ENCODE data around the gene EIF2D.

Gene EIF2D

DNA sequence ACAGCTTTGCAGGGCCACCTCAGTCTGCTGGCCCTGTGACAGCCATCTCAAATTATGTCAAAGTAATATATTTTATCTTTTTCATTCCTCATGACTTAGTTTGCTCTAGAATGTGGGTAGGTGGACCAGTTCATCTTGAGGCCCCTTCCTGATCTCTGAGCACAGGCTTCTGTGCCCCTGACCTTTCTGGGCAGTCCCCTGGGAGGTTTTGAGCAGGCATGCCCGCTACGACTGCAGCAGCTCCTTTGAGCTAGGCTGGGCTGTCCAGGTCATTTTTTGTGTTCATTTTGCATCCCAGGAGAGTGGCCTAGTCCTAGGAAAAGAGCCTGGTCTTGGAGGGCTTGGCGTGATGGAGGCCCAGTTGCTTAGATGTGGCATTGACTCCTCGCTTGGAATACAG, 42.7 kb downstream of the EIF2D start:
- DNase-seq (ENCODE audit: low read depth, low spot score) = no peak

DNA sequence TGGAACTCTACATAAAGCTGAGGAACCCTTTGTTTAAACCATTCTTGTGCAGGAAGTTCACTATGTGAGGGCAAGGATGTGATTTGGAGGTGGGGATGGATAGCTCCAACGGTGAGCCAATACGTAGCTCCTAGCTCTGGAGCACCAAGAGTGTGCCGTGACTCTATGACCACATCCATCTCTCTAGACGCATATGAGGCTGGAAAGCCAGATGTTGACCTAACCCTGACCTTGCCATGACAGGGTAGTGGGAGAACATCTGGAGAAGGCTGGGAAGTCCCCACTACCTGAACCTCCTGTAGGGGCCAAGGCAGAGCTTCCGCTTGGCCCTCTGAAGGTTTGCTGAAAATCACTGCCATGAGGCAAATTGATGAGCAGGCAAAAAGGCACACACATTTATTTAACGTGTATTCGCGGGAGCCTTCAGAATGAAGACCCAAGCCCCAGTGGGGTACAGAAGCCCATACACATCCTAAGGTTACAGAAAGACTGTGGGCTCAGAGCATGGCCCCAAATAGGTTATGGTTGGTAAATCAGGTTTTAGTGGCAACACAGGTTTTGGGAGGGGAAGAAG, 43.4 kb downstream of the EIF2D start:
- DNase-seq (ENCODE audit: low read depth, low spot score) = no peak

DNA sequence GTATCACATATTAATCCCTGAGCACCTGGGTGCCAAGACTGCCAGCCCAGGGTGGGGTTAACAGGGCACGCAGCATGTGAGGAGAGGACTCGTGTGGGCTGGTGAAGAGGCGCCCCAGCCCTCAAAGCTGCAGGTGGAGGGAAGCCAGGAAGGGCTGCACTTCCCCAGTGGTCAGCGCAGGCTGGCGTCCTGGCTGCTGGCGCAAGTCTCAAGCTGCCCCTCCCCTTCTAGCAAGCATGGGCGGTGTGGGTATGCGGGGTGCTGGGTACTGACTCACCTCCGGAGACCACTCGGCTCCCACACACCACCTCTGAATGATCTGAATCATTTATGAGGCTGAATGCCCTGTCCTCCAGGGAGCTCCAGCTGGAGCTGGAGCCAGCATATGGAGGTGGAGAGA, 44.0 kb downstream of the EIF2D start:
- DNase-seq (ENCODE audit: low read depth, low spot score) = no peak

DNA sequence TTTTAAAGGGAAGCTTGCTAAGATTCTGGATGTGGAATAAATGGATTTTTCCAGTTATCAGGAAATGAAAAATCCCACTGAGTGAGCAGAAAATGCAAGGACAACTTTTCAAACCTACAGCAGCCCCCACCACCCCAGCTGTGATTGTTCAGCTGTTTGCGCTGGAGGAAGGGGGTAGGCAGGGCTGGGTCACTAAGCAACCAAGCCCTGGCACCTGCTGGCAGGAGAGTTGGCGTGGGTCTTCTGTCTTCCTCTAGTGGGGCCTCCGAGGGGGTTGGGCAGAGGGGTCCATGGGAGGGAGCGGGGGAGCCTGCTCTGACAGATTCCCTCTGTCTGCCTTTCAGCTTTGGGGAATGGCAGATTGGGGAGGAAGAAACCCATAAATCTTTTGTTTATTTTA, 45.3 kb downstream of the EIF2D start:
- DNase-seq (ENCODE audit: low read depth, low spot score) = no peak

DNA sequence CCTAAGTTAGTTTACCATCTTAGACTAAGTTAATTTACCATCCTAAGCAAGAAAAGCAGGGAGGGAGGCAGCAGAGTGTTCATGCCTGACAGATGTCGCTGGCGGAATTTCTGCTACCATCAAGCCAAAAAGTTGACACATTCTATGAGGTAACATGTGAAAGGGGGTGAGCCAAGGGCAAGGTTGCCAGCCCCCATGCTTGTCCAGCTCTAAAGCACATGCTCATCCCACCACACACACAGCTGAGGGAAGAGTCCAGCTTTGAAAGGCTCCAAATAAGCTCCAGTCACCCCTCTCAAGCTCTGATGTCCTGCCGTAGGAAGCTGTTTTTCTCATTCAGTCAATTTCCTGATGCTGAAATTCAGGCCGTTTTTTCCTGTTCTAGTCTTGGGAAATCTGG, 46.3 kb downstream of the EIF2D start:
- DNase-seq (ENCODE audit: low read depth, low spot score) = no peak

DNA sequence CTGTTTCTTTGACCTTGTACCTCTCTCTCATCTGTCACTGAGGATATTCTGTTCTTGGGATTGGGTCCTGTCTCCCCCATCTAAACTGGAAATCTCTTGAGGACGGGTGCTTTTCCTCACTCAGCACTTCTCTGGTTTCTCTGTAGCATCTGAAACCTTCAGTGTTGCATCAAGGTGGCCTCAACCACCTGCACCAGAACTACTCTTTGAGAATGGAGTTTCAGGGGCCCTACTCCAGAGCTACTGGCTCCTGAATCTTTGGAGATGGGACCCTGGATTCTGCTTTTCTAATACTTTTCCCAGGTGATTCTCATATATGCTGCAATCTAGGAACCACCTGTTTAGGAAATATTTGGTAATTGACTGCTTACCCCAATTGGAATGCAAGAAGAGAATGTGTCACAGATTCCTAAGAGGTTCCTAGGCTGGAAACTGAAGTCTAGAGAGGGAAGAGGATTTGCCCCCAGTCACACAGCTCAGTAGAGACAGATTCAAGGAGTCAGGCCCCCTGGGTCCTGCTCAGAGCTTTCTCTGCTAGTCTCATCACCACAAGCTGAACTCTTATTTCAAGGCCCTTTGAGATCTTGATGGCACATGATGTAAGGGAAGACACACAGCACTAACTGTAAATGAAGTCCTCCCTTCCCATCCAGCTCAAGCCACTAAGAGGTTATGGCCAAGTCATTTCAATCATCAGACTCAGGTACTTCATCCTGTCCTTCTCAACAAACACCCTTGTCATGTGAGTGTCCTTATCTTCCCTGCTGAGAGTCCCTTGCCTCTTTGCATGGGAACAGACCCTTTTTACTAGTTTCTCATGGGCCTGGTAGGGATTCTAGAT, 48.7 kb downstream of the EIF2D start:
- no peak for DNase-seq (ENCODE audit: low read depth, low spot score)

DNA sequence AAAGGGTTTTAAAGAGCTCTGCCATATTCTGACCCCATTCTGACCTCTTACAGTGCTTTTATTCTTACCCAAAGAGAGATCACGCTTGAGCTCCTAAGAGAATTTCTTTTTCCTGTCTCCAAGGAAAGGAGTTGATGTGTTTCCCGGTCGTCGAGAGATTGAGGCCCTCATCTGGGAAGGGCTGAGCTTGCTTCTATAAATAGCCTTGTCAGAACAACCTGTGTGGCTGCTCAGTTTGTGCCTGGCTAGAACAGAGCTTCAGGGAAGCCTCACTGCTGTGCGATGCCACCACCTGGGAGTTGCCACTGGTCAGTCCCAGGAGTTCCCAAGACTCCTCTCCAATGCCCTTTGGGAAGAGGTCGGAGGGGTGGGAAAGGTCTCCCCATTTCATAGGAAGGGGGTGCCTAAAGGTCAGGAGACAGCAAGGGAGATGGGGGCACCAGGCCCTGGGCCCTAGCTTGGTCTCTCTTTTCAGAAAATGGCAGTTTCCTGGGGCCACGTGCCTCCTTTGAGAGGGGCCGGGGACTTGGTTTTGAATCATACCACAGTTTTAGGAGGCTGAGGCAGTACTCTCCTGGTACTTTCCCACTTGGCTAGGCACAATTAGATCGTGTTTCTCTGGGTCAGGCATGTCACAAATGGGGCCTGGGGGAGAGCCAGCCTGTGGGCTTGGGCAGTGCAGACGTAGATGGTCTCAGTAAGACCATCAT, 52.1 kb downstream of the EIF2D start:
- no peak for DNase-seq (ENCODE audit: low read depth, low spot score)

DNA sequence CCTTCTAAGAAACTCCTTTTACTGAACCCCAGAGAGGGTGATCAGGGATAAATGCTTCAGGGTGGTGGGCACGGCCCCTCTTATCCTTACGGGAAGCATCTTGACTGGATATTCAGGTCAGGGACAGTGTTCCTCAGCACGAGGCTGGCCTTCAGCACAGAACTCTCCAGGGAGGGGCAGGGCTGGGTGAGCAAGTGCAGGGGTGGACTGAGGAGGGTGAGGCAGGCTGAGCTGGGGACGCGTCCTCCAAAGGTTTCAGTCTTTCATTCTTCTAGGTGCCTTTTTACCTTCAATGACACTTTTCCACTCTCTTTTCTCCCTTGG, 52.6 kb downstream of the EIF2D start:
- no peak for DNase-seq (ENCODE audit: low read depth, low spot score)

DNA sequence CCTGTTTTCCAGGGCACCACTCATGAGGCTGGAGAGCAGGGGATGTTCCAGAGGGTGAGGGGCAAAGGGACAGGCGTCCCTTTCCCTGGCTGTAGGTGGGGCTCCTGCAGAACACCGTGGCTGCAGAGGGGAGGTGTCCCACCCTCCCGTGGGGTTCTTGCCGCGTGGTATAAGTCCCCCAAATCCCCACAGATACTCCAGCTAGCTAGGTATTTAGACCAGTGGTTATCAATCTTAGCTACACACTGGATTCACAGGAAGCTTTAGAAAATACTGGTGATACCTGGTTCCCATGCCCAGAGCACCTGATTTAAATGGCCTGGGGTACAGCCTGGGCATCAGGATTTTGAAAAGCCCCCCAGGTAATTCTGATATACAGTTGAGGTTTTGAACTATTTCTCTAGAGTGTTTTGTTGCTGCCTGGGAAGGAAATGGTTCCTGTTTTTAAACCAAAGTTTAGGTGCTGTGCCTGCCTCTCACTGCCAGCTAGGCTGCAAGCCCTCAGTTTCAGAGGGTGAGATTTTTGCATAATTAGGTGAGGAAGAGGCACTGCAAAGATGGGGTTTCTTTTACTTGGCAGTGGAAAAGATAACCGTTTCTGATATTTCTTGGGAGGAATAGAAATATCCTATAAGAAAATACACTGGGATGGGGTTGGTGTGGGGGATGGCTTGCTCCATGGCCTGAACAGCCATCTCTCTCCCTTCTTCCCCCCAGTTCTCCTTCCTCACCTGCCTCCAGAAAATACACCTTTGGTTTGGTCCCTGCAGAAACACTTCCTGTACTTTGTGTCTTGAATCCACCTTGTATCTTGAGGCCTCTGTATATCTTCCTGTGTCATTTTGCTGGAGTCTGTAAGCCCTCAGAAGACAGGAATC, 53.2 kb downstream of the EIF2D start:
- DNase-seq (ENCODE audit: low read depth, low spot score) = no peak

DNA sequence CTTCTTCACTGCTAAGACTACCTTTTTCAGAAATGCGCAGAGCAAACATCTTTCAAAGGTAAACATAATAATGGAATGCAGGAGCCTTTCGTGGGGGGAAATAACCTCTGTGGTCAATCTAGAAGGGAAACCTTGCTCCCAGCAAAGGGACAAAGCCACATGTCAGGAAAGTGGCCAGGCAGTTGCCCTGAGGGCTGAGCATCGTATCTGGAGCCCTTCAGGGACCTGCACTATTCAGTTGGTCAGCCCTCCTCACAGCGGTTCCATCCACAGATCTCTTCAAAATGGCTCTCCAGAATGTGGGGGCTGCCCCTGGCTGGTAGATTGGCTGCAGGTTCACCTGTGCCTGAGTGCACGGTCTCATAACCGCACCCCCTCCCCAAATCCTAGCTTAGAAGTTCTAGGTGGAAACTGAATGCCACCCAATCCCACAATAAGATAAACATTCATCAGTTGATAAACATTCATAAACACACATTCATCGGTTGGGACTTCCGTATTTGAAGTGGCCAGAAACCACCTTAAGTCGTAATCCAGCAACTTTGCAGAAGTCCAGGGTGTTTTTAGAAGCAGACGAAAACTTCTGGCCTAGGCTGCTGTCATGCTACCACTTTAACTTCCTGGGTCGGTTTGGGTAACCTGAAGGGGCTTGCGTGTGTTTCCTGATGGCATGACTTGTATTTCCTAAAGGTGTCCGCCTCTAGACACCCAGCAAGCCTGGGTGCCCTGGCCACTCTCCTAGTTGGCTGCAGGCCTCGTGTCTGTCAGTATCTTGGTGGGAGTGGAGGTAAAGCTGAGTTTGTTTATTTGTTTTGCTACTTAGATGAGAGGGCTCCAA, 54.4 kb downstream of the EIF2D start:
- DNase-seq (ENCODE audit: low read depth, low spot score) = no peak

DNA sequence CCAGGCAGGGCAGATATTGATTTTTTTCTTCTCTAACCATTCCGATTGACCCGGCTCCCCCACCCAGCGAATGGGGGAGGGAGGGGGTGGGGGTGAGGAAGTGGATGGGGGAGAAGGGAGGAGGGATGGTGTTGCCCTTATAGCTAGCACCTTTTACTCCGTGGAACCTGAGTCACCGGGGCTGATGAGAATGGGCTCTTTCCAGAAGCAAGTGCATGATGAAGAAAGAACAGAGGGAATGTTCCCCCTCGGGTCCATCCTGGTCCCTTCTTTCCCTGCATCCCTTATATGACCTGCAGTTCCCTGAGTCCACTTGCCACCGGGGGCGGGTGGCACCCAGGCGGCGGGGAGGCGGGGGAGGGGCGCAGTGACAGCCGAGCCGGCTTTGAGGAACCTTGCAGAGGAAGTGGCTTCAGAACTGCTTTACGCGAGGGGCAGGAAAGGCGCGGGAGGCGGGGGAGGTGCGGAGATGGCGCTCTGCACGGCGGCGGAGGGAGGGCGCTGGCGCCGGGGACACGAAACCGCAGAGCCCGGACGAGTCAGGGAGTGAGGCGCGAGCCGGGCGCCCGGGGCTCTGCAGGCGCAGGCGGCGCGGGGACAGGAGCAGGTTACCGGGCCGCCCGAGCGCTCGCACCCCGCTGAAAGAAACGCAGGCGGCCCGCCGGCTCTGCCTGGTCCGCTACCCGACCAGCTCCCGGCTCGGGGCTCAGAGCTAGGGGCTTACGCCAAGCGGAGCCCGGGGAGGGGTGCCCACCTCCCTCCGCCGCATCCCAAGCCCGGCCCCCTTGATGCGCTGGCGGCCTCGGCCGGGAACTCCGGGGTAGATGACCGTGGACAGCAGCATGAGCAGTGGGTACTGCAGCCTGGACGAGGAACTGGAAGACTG, 55.3 kb downstream of the EIF2D start:
- DNase-seq (ENCODE audit: low read depth, low spot score) = peak; percentile 58

DNA sequence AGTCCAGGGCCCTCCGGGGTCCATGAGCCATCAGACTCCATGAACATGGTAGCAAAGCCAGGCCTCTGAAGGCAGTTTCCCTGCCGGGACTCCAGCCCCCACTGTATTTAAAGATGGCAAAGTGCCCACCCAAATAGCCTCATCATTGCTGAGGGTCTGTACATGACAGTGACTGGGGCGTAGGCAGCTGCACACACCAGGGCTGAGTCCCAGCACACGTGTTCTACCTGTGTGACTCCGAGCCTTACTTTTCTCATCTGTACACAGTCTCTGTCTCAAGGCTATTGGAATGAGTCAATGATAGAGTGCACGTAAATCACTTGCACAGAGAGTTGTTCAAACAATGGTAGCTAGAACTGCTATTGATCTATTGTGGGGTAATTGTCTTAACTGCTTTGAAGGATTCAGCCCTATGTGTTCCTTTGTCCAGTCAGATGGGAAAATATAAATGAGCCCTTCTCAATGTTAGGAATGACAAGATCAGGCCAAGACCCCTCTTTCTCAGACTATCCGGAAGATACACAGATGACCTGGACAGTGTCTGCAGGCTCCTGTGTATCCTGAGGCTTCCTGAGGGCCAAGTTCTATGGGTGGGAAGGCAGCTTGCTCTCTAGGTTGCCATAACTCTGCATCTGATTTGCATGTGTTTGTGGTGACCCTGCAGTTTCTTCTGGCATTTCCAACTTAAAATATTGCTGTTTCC, 56.1 kb downstream of the EIF2D start:
- DNase-seq (ENCODE audit: low read depth, low spot score) = no peak

DNA sequence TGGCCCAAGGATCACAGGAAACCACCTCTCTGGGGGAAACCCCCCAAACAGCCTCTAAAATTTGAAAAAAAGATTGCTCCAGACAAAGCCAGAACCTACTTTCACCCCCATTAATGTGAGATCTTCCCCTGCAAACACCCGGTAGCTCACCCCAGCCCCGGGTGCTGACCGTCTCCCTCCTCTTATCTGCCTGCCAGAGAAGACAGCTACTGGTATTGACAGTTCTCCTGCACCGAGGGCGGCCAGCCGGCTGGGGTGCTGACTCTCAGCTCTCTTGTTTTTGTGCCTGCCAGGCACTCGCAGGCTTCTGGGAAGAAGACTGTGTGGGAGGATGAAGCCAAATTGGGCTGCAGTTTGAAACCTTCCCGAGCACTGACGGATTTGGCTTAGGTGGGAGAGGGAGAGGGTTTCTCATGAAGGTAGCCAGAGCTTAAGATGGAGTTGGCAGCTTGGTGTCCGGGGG, 56.8 kb downstream of the EIF2D start:
- no peak for DNase-seq (ENCODE audit: low read depth, low spot score)

DNA sequence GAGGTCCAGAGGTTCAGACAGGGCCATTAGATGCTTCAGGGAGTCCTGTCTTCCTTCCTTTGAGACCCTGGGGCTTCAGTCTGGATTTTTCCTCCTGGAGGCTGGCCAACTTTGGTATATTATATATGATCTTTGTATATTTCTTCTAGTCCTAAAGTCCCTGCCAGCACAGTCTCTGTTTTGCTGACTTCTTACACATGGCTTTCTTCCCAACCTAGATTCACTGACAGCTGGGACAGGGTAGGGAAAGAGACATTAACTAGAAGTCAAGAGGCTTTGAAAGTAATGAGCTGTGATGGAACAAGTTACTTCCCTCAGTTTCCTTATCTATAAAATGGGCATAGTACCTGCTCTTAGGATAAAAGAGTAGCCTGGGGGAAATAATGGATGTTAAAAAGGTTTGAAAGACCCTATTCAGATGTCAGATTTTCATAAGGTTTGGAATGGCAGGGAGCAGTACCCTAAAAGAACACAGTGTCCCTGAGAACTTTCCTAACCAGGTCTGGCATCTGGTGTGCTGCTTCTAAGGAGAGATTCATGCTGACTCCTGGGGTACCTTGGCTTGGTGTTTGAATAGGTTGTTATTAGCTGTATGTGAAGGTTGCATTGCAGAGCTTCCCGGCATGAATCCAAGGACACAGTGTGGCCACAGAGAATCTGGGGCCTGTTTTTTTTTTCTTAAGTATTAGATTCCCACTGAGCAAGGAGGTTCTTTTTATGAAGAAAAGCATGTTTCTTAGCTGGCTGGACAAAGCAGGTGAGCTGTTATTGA, 57.4 kb downstream of the EIF2D start:
- no peak for DNase-seq (ENCODE audit: low read depth, low spot score)

DNA sequence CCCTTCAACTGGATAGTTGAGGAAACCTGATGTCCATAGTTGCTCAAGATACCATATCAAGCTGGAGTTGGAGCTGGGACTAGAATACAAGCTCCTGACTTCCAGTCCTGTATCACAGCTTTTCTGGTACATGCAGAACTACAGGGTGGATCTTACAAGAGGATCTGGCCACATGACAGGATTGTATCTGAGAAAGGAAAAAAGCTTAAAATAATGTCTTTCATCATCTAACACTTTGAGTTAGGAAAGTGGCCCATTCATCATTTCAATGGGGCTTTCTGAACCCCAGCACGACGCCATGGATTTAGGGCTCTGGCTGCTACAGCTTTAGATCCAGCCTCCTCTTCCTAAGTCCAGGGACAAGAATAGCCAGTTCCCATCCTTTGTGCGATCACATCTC, 58.1 kb downstream of the EIF2D start:
- no peak for DNase-seq (ENCODE audit: low read depth, low spot score)

DNA sequence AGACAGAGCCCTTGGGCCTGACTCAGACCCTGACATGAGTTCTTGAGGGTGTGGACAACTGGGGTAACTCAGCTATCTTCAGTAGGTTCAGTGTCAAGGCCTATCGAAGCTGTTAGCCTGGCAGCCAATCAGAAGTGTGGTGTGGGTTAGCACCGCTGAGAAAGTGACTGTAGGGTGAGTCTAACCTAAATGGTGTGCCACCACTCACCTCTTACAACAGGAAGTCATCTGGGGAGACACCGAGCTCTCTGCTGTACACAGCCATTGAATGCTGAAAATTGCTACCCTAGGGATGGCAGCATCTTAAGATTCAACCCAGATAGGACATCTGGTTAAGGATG, 60.3 kb downstream of the EIF2D start:
- DNase-seq (ENCODE audit: low read depth, low spot score) = peak; percentile 35

DNA sequence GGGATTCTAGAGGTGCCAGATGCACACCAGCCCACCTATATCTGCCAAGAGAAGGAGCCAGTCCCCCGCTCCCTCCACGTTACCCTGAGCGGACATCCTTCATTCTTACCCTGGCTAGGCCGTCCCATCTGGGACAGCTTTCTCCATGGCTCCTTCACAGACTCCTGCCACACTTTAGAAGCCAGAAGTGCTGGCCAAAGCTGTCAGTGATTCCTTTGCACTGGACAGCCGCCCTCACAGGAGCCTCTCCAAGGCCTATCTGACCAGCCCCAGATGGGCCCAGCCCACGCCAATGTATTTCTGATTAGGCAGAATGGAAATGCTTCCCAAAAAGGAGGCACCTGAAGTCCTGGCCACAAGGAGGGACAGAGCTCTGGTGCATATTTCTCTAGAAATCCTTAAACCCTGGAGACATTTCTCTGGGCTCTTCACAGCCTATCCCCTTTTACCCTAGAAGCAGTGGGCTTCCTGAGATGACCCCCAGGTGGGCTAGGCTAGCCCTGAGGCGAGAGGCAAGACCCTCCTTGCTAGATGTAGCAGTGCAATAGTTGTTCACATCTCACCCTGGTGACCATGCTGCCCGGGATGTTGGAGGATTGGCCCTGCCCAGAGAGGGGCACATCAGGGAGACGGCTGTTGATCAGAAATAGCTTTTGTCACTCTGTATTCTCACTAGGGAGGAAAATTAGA, 60.8 kb downstream of the EIF2D start:
- DNase-seq (ENCODE audit: low read depth, low spot score) = no peak

DNA sequence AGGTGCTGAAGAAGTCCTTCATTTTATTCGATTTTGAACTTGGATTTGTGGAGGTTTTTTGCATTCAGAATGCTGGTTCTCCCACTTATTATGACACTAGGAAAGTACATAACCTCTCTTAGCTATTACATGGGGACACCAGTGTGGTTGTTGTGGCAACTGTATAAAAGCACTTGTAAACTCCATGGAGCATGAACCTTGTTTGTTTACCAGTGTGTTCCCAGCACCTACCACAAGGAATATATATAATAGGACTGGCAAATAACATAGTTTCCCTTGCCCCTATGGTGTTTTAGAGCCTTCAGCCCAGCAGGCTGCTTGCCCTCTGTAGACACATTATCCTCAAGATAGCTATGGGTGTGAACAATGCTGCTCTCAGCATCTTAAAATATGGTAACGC, 61.8 kb downstream of the EIF2D start:
- no peak for DNase-seq (ENCODE audit: low read depth, low spot score)
